SK-N-SH treated with all-trans-retinoic acid at 6 μM for 48 hours (cell line): Measurements from ENCODE around the gene DOCK2.

Experiments
- BACH2 ChIP-seq: fragments of 250-450 bp; sonication (Bioruptor Pico); IDR thresholded peaks from 2 replicates; pipeline ENCODE4 v1.9.0; 2021; ENCODE audit warnings: mild to moderate bottlenecking, borderline replicate concordance
- GLIS3 ChIP-seq: fragments of 250-450 bp; sonication (Bioruptor Pico); IDR thresholded peaks from 2 replicates; pipeline ENCODE4 v1.5.0; 2020; ENCODE audit warnings: mild to moderate bottlenecking, moderate library complexity
- ISL1 ChIP-seq: fragments of 250-450 bp; sonication (Bioruptor Pico); IDR thresholded peaks from 2 replicates; pipeline ENCODE4 v2.1.2; 2022; ENCODE audit warnings: mild to moderate bottlenecking, moderate library complexity
- OSR1 ChIP-seq: fragments of 250-450 bp; sonication (Bioruptor Pico); IDR thresholded peaks from 2 replicates; pipeline ENCODE4 v1.8.0; 2022; ENCODE audit warnings: moderate library complexity, mild to moderate bottlenecking, inconsistent platforms
- PPARA ChIP-seq: fragments of 250-450 bp; sonication (Bioruptor Pico); IDR thresholded peaks from 2 replicates; pipeline ENCODE4 v1.5.0; 2020; ENCODE audit warnings: mild to moderate bottlenecking, borderline replicate concordance
- RARB ChIP-seq: fragments of 250-450 bp; sonication (Bioruptor Pico); IDR thresholded peaks from 2 replicates; pipeline ENCODE4 v1.8.0; 2021; ENCODE audit warnings: mild to moderate bottlenecking, moderate library complexity
- TOX ChIP-seq: fragments of 250-450 bp; sonication (Bioruptor Pico); IDR thresholded peaks from 2 replicates; pipeline ENCODE4 v1.8.0; 2021; ENCODE audit warnings: mild to moderate bottlenecking, moderate library complexity, borderline replicate concordance
- ZFP3 ChIP-seq: fragments of 250-450 bp; sonication (Bioruptor Pico); IDR thresholded peaks from 2 replicates; pipeline ENCODE4 v1.5.0; 2020; ENCODE audit warnings: mild to moderate bottlenecking, moderate library complexity
- ZFP30 ChIP-seq: fragments of 450-650 bp; formaldehyde crosslinking; IDR thresholded peaks from 2 replicates; pipeline ENCODE4 v1.5.0; 2022; ENCODE audit warnings: mild to moderate bottlenecking, moderate library complexity
- TF ChIP-seq, protein P1 (sequence below): fragments of 250-450 bp; sonication (Bioruptor Pico); IDR thresholded peaks from 2 replicates; pipeline ENCODE4 v1.8.0; 2020; ENCODE audit warnings: mild to moderate bottlenecking, moderate library complexity, borderline replicate concordance

DNA sequence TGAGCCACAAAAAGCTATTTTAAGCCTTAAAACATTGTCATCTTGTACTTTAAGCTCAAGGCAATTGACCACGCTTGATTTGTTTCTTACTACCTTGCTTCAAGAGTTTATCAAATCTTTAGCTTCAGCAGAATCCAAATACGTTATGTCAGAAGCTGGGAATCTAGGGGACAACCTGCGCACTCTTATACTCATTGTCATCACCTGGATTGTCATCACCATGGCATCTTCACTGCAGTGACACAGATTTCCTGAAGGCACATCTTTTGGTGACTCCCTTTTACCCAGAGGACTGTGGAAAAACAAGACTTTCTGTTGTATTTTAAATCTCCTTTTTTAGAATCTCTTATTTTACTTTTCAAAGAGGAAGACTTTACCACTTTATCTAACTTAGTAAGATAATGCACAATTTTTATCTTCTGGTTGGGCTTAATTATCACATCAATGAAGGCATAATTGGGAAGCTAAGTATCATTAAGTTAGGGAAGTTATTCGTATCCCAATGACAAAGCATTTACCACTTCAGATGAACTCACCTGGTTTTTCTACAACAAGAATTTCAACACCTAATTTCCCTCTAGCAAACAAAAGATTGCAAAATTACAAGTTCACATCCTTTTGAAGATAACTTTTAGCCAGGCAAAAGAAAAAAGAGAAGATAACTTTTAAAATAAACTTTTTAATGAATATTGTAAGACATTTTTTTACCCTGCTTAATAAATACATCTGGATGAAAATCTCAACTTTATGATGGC lies 162.0 kb downstream of the DOCK2 start:
- TF ChIP-seq, protein P1, sequence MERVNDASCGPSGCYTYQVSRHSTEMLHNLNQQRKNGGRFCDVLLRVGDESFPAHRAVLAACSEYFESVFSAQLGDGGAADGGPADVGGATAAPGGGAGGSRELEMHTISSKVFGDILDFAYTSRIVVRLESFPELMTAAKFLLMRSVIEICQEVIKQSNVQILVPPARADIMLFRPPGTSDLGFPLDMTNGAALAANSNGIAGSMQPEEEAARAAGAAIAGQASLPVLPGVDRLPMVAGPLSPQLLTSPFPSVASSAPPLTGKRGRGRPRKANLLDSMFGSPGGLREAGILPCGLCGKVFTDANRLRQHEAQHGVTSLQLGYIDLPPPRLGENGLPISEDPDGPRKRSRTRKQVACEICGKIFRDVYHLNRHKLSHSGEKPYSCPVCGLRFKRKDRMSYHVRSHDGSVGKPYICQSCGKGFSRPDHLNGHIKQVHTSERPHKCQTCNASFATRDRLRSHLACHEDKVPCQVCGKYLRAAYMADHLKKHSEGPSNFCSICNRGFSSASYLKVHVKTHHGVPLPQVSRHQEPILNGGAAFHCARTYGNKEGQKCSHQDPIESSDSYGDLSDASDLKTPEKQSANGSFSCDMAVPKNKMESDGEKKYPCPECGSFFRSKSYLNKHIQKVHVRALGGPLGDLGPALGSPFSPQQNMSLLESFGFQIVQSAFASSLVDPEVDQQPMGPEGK (CRISPR knock-in tag): no peak
- TF ChIP-seq RARB (CRISPR knock-in tag): no peak
- no peak for TF ChIP-seq BACH2
- no peak for TF ChIP-seq OSR1 (CRISPR knock-in tag)
- no peak for TF ChIP-seq TOX (CRISPR knock-in tag)
- TF ChIP-seq ZFP3 (CRISPR knock-in tag): no peak
- TF ChIP-seq ZFP30 (CRISPR knock-in tag): no peak
- TF ChIP-seq ISL1 (CRISPR knock-in tag): no peak
- TF ChIP-seq GLIS3 (CRISPR knock-in tag): no peak
- no peak for TF ChIP-seq PPARA (CRISPR knock-in tag)
